Neural progenitor cell (in vitro differentiated cells): ENCODE results near the gene ETV6.

Source experiments
- EZH2 ChIP-seq: fragments of 200-600 bp; sonication (generic); IDR thresholded peaks from 2 replicates; pipeline ENCODE4 v1.6.1; 2017; ENCODE audit warnings: antibody characterized with exemption, mild to moderate bottlenecking, moderate library complexity
- EZH2phosphoT487 ChIP-seq: fragments of 200-600 bp; sonication (generic); IDR thresholded peaks from 2 replicates; pipeline ENCODE4 v1.6.1; 2017; ENCODE audit warnings: antibody characterized with exemption
- TF ChIP-seq, protein P1 (sequence below): fragments of 200-600 bp; sonication (generic); IDR thresholded peaks from 2 replicates; pipeline ENCODE4 v1.5.1; 2017; ENCODE audit warnings: antibody characterized with exemption, mild to moderate bottlenecking

DNA sequence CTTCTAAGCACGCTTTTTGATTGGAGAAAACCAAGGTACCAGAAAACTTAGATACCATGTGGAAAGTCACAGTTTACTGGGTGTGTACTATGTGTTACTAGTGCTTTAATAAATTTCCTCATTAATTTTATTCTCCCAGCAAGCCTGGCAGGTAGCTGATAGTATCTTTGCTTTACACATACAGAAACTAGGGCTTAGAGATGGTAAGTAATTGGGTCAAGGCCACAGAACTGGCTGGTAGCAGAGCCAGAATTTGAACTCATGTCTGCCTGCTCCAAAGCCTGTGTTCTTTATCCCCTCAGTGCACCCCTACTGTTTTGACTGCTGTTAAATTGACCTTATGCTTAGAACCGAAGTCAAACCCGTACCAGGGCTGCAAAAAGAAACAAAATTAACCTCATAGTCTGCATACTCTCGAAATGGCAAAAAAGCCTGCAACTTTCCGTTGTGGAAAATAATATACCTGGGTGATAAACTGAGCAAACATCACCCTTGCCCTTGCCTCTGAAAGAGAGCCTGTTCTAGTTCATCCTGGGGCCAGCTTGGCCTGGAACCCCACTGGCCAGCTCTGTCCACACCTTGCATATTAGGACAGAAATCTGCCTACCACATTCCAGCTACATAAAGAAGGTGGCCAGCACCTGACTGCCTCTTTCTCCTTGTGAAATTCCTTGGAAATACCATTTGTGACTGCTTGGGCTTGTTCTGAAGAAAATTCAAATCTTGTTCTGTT, 118.9 kb downstream of the ETV6 start:
- TF ChIP-seq EZH2 (no peak), EZH2phosphoT487 (no peak)
- TF ChIP-seq, protein P1, sequence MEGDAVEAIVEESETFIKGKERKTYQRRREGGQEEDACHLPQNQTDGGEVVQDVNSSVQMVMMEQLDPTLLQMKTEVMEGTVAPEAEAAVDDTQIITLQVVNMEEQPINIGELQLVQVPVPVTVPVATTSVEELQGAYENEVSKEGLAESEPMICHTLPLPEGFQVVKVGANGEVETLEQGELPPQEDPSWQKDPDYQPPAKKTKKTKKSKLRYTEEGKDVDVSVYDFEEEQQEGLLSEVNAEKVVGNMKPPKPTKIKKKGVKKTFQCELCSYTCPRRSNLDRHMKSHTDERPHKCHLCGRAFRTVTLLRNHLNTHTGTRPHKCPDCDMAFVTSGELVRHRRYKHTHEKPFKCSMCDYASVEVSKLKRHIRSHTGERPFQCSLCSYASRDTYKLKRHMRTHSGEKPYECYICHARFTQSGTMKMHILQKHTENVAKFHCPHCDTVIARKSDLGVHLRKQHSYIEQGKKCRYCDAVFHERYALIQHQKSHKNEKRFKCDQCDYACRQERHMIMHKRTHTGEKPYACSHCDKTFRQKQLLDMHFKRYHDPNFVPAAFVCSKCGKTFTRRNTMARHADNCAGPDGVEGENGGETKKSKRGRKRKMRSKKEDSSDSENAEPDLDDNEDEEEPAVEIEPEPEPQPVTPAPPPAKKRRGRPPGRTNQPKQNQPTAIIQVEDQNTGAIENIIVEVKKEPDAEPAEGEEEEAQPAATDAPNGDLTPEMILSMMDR, result no peak
